GM12878 (cell line): ENCODE measurements around the gene ZNF248. TPM values are rescaled to one million over a fixed set of nuclear protein-coding genes. Genes with fewer than 3 reads are reported as not detected.
A peak's percentile ranks its signal among the peaks of the same experiment; 100 is the strongest.

Experiments used
- ATF7 ChIP-seq: fragments of 450-650 bp; IDR thresholded peaks from 2 replicates; pipeline ENCODE4 v1.6.1; 2016; ENCODE audit warnings: low read depth, mild to moderate bottlenecking
- BCL11A ChIP-seq: IDR thresholded peaks from 2 replicates; pipeline ENCODE4 v1.6.1; 2011; ENCODE audit warnings: low read depth, low read length
- BCL3 ChIP-seq: IDR thresholded peaks from 2 replicates; pipeline ENCODE4 v1.6.1; 2011; ENCODE audit warnings: borderline replicate concordance, low read depth, mild to moderate bottlenecking, moderate library complexity, low read length; ENCODE audit not compliant: insufficient read depth, poor library complexity, severe bottlenecking
- BHLHE40 ChIP-seq, 2 experiments: fragments of 450-650 bp in 1 of 2; IDR thresholded peaks; 2 replicates each; pipeline ENCODE4 v1.6.1; 2011 to 2017; ENCODE audit warnings: low read depth in 2 of 2, borderline replicate concordance in 1 of 2, improper control_type of control experiment in 1 of 2, low read length in 1 of 2, mild to moderate bottlenecking in 1 of 2
- HDGF ChIP-seq: fragments of 450-650 bp; IDR thresholded peaks from 2 replicates; pipeline ENCODE4 v1.6.1; 2016; ENCODE audit warnings: antibody characterized with exemption
- IRF5 ChIP-seq: fragments of 450-650 bp; IDR thresholded peaks from 2 replicates; pipeline ENCODE4 v1.6.1; 2017; ENCODE audit warnings: borderline replicate concordance
- KDM1A ChIP-seq: fragments of 200-600 bp; sonication (generic); IDR thresholded peaks from 2 replicates; pipeline ENCODE4 v1.6.1; 2016; ENCODE audit warnings: borderline replicate concordance
- MEF2A ChIP-seq: IDR thresholded peaks from 2 replicates; pipeline ENCODE4 v1.6.1; 2011; ENCODE audit warnings: low read depth, mild to moderate bottlenecking, low read length, moderate library complexity; ENCODE audit not compliant: insufficient read depth
- MLLT1 ChIP-seq: fragments of 450-650 bp; IDR thresholded peaks from 2 replicates; pipeline ENCODE4 v1.6.1; 2016; ENCODE audit warnings: mild to moderate bottlenecking
- POLR2AphosphoS5 ChIP-seq: IDR thresholded peaks from 2 replicates; pipeline ENCODE4 v1.6.1; 2011; ENCODE audit warnings: mild to moderate bottlenecking, low read length, inconsistent platforms
- PRDM15 ChIP-seq: fragments of 450-650 bp; formaldehyde crosslinking; IDR thresholded peaks from 2 replicates; pipeline ENCODE4 v1.4.0; 2020; ENCODE audit warnings: mild to moderate bottlenecking, moderate library complexity
- SP1 ChIP-seq: IDR thresholded peaks from one replicate; pipeline ENCODE4 v1.6.1; 2011; ENCODE audit warnings: low read depth, low read length
- SREBF1 ChIP-seq: IDR thresholded peaks from 2 replicates; pipeline ENCODE4 v1.6.1; 2012; ENCODE audit warnings: mild to moderate bottlenecking, low read length
- SRF ChIP-seq, 2 experiments: IDR thresholded peaks; 2 replicates each; pipeline ENCODE4 v1.6.1; 2011; ENCODE audit warnings: low read depth in 2 of 2, low read length in 2 of 2, mild to moderate bottlenecking in 1 of 2, moderate library complexity in 1 of 2
- SUZ12 ChIP-seq: fragments of 200-600 bp; sonication (generic); IDR thresholded peaks from one replicate; pipeline ENCODE4 v1.6.1; 2018; ENCODE audit warnings: antibody characterized with exemption, mild to moderate bottlenecking; ENCODE audit not compliant: unreplicated experiment
- USF1 ChIP-seq: IDR thresholded peaks from 2 replicates; pipeline ENCODE4 v1.6.1; 2011; ENCODE audit warnings: borderline replicate concordance, low read depth, mild to moderate bottlenecking, moderate library complexity, mixed read lengths, low read length; ENCODE audit not compliant: insufficient read depth; ENCODE audit errors: extremely low read length
- polyA plus RNA-seq, 11 experiments: library from polyadenylated mRNA; depleted of rRNA in 4 of 11; unstranded in 6 of 11; stranded (reverse) in 5 of 11; fragments of >200 nt; fragmentation: Nextera tagmentation in 4 of 11; fragmentation: Illumina TruSeq in 1 of 11; extraction: Ambion mirVana in 4 of 11; extraction: Trizol in 1 of 11; gene quantifications; 1 replicate in 1 of 11; 2 replicates in 10 of 11; pipeline versions ENCODE4 v1.2.1 to v1.2.3, GENCODE V29; 2011 to 2016; ENCODE audit warnings: inconsistent platforms in 2 of 11, missing spikeins in 2 of 11, low read depth in 1 of 11
- total RNA-seq, 4 experiments: library from RNA; depleted of rRNA in 3 of 4; stranded (reverse); fragments of >200 nt in 3 of 4; fragmentation: Illumina TruSeq in 1 of 4; extraction: Trizol in 1 of 4; gene quantifications; 2 replicates each; pipeline versions ENCODE4 v1.2.1 to v1.2.3, GENCODE V29; 2013 to 2021

Gene ZNF248
- total and polyA plus RNA-seq, 10 of the 15 experiments (the other 5 are each of a cell fraction or from before 2014, with no cell fraction given): 2.0 to 16.3 (median 8.9) TPM

GRCh38 chr10:37857287-37858211 lies at the start of gene ZNF248 (continued):
- TF ChIP-seq ATF7: no peak
- peak; percentile 98 for TF ChIP-seq POLR2AphosphoS5
- TF ChIP-seq USF1: no peak
- TF ChIP-seq PRDM15 (CRISPR knock-in tag): no peak
- TF ChIP-seq BCL11A: no peak
- TF ChIP-seq SP1: peak; percentile 49
- TF ChIP-seq SRF (IDR thresholded peaks at IDR 0.05; ENCODE audit: low read depth in 2 of 2, low read length in 2 of 2): no peak
- peak; percentile 80 to 90 for TF ChIP-seq BHLHE40 (IDR thresholded peaks at IDR 0.05; ENCODE audit: borderline replicate concordance in 1 of 2, low read depth in 2 of 2, low read length in 1 of 2)
- TF ChIP-seq MLLT1: 0 out of 2 replicates have a peak, but pooled peaks have one; percentile 18
- no peak for TF ChIP-seq KDM1A
- 0 out of 2 replicates have a peak, but pooled peaks have one; percentile 54 for TF ChIP-seq HDGF
- no peak for TF ChIP-seq IRF5
- TF ChIP-seq SUZ12: no peak
- no peak for TF ChIP-seq MEF2A
- no peak for TF ChIP-seq SREBF1
- TF ChIP-seq BCL3: no peak
